HUES64 (cell line): ENCODE results near the gene ZP2.
A peak's percentile ranks its signal among the peaks of the same experiment; 100 is the strongest.
"Not testable (repeated sequence)": the region's sequence is repeated elsewhere in the genome, so short reads cannot be mapped to it uniquely, and the experiment has no call there.

Experiments used
- H3K27ac ChIP-seq: 2 replicates; pipeline ENCODE4 v1.7.0; 2013; ENCODE audit warnings: low read depth, low read length, inconsistent platforms
- H3K27me3 ChIP-seq: 2 replicates; pipeline ENCODE4 v1.6.1; 2013; ENCODE audit warnings: mild to moderate bottlenecking, low read length; ENCODE audit not compliant: insufficient read depth
- H3K36me3 ChIP-seq: 2 replicates; pipeline ENCODE4 v1.6.1; 2013; ENCODE audit warnings: mild to moderate bottlenecking, low read length; ENCODE audit not compliant: insufficient read depth
- H3K4me1 ChIP-seq: 2 replicates; pipeline ENCODE4 v1.6.1; 2013; ENCODE audit warnings: mild to moderate bottlenecking, low read length, moderate library complexity; ENCODE audit not compliant: insufficient read depth
- H3K4me3 ChIP-seq: 2 replicates; pipeline ENCODE4 v1.5.1; 2013; ENCODE audit warnings: mild to moderate bottlenecking, low read length, moderate library complexity
- H3K9ac ChIP-seq: 2 replicates; pipeline ENCODE4 v1.6.1; 2013; ENCODE audit warnings: mild to moderate bottlenecking, low read depth, low read length
- H3K9me3 ChIP-seq: 2 replicates; pipeline ENCODE4 v1.6.1; 2013; ENCODE audit warnings: low read depth, low read length; ENCODE audit not compliant: insufficient read depth
- WGBS: fragments of 150-250, 120-280 bp; methylation state at CpG from one replicate; pipeline ENCODE4 v1.1.7; 2013; ENCODE audit warnings: missing lambda C conversion rate; 5-methylcytosine and 5-hydroxymethylcytosine counted together

The ZP2 gene

DNA sequence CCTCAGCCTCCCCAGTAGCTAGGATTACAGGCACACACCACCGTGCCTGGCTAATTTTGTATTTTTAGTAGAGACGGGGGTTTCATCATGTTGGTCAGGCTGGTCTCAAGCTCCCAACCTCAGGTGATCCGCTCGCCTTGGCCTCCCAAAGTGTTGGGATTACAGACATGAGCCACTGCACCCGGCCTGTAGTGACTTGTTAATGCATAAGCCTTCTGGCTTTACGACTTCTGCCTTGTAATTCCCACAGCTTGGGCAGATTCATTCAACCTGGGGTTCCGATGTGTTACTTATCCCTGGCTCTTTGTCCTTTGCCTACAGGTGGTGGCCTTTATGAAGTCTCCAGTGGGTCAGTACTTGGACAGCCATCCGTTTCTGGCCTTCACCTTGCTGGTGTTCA is 41.3 kb downstream of the ZP2 start:
- H3K27ac ChIP-seq, H3K27me3 ChIP-seq, H3K4me1 ChIP-seq, H3K4me3 ChIP-seq, H3K9ac ChIP-seq, H3K9me3 ChIP-seq: not testable (repeated sequence)
- H3K36me3 ChIP-seq = peaks cover 82% of the 10 kb centered on the region
- WGBS = 94% methylated on average over 8 of the region's 8 CpGs

DNA sequence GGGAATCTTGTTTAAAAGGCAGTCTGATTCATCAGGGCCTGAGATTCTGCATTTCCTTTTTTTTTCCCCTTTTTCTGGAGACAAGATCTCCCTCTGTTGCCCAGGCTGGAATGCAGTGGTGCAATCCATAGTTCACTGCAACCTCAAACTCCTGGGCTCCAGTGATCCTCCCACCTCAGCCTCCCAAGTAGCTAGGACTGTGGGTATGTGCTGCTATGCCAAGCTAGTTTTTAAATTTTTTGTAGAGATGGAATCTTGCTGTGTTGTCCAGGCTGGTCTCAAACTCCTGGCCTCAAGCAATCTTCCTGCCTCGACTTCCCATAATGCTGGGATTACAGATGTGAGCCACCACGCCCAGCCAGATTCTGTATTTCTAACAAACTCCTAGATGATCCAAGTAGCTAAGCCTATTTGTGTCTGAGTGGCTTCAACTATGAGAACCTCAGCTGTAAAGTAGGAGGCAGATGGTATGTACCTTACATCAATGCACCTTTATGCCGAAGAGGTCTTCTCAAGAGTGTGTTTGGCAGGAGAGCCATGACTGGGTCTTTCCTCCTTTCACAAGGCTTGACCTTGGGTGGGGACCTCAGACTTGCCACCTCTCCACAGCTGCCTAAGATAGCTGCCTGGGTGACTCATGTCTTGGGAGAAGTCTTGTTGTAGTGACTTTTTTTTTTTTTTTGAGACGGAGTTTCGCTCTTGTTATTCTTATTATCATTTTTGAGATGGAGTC is 42.0 kb downstream of the ZP2 start:
- Histone ChIP-seq H3K4me3 (no peak overlapping the region), H3K36me3 (peaks cover 82% of the 10 kb centered on the region), H3K9me3 (no peaks in the 10 kb centered on the region), H3K27me3 (no peaks in the 10 kb centered on the region), H3K9ac (no peak overlapping the region), H3K27ac (no peak overlapping the region), H3K4me1 (no peaks in the 10 kb centered on the region)
- WGBS = 97% methylated on average over 5 of the region's 5 CpGs

DNA sequence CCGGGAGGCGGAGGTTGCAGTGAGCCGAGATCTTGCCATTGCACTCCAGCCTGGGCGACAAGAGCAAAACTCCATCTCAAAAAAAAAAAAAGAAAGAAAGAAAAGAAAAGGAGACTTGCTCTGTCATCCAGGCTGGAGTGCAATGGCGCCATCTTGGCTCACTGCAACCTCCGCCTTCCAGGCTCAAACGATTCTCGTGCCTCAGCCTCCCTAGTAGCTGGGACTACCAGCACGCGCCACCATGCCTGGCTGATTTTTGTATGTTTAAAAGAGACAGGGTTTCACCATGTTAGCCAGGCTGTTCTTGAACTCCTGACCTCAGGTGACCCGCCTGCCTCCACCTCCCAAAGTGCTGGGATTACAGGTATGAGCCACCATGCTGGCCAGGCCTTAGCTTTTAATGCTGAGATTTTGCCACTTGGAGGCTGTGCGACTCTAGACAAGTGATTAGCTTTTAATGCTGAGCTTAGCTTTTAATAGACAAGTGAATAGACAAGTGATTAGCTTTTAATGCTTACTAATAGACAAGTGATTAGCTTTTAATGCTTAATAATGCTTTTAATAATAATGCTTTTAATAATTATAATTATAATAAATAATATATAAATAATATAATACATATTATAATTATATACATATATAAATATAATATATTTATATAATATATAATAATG is 43.3 kb downstream of the ZP2 start:
- Histone ChIP-seq H3K9ac (no peak overlapping the region), H3K27me3 (no peaks in the 10 kb centered on the region), H3K4me1 (no peaks in the 10 kb centered on the region), H3K4me3 (no peak overlapping the region), H3K9me3 (no peaks in the 10 kb centered on the region), H3K27ac (no peak overlapping the region), H3K36me3 (peaks cover 83% of the 10 kb centered on the region)
- WGBS = 97% methylated on average over 10 of the region's 12 CpGs

DNA sequence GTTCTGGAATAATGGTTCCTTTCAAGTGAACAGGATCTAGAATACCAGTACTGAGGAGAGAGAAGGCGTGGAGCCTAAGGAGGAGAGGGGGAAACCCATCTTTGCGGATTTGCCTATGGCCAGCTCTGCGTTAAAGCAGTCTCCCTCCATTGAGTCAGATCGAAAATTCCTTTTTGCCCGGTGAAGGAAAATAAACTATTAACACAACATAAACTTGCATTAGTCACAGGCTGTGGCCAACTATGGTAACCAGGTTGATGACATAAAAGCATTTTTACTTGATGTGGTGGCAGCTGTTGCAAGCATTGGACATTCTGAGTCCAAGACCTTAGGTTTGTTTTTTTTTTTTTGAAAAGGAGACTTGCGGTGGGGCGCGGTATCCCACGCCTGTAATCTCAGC is 44.0 kb downstream of the ZP2 start:
- 96% methylated on average over 9 of the region's 9 CpGs for WGBS
- no peak overlapping the region for H3K4me3 ChIP-seq
- no peak overlapping the region for H3K9ac ChIP-seq
- H3K27me3 ChIP-seq = no peaks in the 10 kb centered on the region
- no peaks in the 10 kb centered on the region for H3K9me3 ChIP-seq
- no peaks in the 10 kb centered on the region for H3K4me1 ChIP-seq
- no peak overlapping the region for H3K27ac ChIP-seq
- peaks cover 83% of the 10 kb centered on the region for H3K36me3 ChIP-seq

DNA sequence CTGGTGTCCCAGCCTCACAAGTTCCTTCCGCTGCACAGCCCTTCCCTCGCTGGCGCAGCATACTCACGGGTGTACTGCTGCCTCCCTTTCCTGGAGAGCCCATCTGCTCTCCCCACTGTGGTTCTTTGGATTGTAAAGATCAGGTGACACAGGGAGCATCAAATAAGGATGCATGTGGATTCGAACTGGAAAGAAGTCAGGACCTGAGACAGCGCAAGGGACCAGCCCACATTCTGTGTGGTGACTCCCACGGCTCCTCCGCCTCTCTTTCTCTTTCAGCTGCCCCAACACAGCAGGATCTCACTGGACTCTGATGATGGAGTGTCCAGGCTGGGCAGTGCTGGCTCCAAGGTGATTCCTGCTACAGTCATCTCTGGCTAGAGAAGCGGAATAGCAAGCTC is 44.8 kb downstream of the ZP2 start:
- H3K4me3 ChIP-seq = no peak overlapping the region
- H3K9ac ChIP-seq = no peak overlapping the region
- peaks cover 83% of the 10 kb centered on the region for H3K36me3 ChIP-seq
- no peaks in the 10 kb centered on the region for H3K9me3 ChIP-seq
- H3K4me1 ChIP-seq = no peaks in the 10 kb centered on the region
- 95% methylated on average over 9 of the region's 9 CpGs for WGBS
- no peak overlapping the region for H3K27ac ChIP-seq
- H3K27me3 ChIP-seq = no peaks in the 10 kb centered on the region

DNA sequence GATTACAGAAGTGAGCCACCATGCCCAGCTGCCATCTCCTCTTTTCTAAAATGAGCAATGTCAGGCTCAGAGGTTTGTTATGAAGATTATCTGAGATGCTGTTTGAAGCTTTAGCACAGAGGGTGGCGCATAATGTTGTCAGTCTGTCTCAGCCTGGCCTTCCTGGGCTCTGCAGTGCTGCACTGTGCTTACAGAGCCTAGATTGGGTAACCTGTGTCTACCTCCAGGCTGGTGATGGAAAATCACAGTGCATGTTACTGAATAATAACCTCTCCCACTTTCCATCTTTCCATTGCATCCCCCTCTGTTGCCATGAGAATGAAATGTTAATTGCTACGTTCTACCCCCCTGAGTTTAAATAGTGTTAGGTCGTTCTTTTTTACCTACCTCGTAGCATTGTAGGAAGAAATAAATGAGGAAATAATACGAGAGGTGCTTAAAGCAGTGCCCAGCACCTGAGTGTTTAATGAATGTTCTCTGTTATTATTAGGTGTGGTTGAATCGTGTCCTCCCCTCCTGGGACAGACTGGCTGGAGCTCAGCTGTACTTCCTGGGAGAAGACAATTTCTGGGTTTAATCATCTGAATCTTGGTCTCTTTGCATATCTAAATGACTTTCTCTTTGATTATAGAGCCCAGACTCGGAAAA is 46.7 kb downstream of the ZP2 start:
- H3K4me1 ChIP-seq = peaks cover 5% of the 10 kb centered on the region; the same call in 1 of the 2 replicates
- WGBS = 94% methylated on average over 7 of the region's 7 CpGs
- H3K27ac ChIP-seq = no peak overlapping the region
- no peak overlapping the region for H3K9ac ChIP-seq
- no peaks in the 10 kb centered on the region for H3K9me3 ChIP-seq
- peaks cover 78% of the 10 kb centered on the region for H3K36me3 ChIP-seq
- no peak overlapping the region for H3K4me3 ChIP-seq
- no peaks in the 10 kb centered on the region for H3K27me3 ChIP-seq

DNA sequence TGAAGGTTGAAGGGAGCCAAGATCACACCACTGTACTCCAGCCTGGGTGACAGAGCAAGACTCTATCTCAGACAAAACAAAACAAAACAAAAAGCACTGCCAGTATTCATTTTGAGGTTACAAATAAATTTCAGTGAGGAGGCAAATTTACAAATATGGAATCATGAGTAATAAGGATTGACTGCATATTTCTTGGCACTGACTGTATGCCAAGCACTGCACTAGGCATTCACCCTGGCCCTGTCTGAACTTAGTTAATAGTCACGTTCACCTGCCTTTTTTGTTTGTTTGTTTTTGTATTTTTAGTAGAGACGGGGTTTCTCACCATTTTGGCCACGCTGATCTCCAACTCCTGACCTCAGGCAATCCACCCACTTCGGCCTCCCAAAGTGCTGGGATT is 47.8 kb downstream of the ZP2 start:
- Histone ChIP-seq H3K27ac (no peak overlapping the region), H3K27me3 (no peaks in the 10 kb centered on the region), H3K4me1 (peaks cover 5% of the 10 kb centered on the region; the same call in 1 of the 2 replicates), H3K9ac (no peak overlapping the region), H3K4me3 (no peak overlapping the region), H3K9me3 (no peaks in the 10 kb centered on the region), H3K36me3 (peaks cover 70% of the 10 kb centered on the region)
- WGBS = 93% methylated on average over 4 of the region's 4 CpGs

DNA sequence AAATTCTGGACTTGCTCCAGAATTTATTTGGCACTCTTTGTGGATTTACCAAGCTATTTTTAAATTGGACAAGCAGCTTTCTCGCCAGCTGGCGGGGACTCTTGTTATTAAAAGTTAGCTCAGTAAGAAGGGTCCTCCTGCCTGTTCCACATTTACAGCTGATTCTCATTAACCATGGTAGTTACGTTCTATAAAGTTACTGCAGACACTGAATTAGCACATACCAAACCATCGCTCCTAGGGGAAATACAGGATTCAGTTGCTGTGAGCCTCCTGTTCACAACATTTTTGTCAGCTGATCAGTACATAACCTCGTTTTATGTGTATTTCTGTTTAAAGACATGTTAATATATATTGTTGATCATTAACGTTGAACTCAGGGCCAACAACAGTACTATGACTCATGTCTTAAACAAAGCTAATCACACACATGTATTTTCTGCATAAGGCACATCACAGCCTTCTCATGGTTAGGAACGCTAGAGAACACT is 48.7 kb downstream of the ZP2 start:
- Histone ChIP-seq H3K27ac (no peak overlapping the region), H3K4me3 (no peak overlapping the region), H3K9ac (no peak overlapping the region), H3K27me3 (peaks cover 6% of the 10 kb centered on the region), H3K36me3 (peaks cover 68% of the 10 kb centered on the region), H3K9me3 (no peaks in the 10 kb centered on the region), H3K4me1 (peaks cover 5% of the 10 kb centered on the region; the same call in 1 of the 2 replicates)
- 94% methylated on average over 7 of the region's 7 CpGs for WGBS

DNA sequence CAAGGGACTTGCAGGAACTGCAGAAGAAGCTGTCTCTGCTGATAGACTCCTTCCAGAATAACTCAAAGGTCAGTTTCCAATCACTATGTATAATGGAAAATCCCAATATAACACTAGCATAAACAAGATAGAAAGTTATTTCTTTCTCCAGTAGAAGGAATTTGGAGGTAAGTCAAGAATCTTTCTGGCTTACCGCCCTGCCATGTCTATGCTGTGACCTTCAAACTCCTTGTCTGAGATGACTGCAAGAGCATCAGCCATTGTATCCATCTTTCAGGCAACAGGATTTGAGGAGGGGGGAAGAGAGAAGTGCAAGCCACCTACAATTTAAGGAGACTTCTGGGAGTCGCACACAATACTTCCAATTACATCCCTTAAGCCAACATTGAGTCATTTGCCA is 50.2 kb downstream of the ZP2 start:
- H3K27ac ChIP-seq = no peak overlapping the region
- H3K9ac ChIP-seq = no peak overlapping the region
- H3K36me3 ChIP-seq = peaks cover 56% of the 10 kb centered on the region
- H3K4me3 ChIP-seq = no peak overlapping the region
- WGBS = 96% methylated on average over 2 of the region's 2 CpGs
- peaks cover 5% of the 10 kb centered on the region; the same call in 1 of the 2 replicates for H3K4me1 ChIP-seq
- H3K27me3 ChIP-seq = peaks cover 10% of the 10 kb centered on the region
- H3K9me3 ChIP-seq = no peaks in the 10 kb centered on the region

DNA sequence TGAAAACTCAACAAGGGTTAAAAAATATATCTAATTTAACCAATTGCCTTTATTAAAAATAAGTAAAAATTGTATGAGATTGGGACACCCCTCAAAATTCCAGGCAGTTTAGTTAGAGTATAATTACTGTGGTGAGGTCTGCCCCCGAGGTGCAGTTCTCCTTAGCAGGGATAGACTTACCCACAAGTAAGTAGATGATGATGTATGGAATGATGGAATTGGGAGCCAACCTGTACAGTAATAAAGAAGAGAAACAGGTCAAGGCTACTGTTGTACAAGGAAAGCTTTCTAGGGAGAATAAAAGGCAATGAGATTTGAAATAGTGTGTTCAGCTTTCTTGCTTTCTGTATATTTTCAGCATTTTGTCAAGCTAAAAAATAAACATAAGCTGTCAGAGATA is 51.1 kb downstream of the ZP2 start:
- Histone ChIP-seq H3K9ac (no peak overlapping the region), H3K4me3 (0 out of 2 replicates have a peak overlapping the region, but pooled peaks have one; percentile 80), H3K27ac (no peak overlapping the region), H3K36me3 (peaks cover 49% of the 10 kb centered on the region), H3K9me3 (no peaks in the 10 kb centered on the region), H3K27me3 (peaks cover 10% of the 10 kb centered on the region), H3K4me1 (peaks cover 5% of the 10 kb centered on the region; the same call in 1 of the 2 replicates)
- WGBS = 83% methylated on average over 1 of the region's 1 CpG

DNA sequence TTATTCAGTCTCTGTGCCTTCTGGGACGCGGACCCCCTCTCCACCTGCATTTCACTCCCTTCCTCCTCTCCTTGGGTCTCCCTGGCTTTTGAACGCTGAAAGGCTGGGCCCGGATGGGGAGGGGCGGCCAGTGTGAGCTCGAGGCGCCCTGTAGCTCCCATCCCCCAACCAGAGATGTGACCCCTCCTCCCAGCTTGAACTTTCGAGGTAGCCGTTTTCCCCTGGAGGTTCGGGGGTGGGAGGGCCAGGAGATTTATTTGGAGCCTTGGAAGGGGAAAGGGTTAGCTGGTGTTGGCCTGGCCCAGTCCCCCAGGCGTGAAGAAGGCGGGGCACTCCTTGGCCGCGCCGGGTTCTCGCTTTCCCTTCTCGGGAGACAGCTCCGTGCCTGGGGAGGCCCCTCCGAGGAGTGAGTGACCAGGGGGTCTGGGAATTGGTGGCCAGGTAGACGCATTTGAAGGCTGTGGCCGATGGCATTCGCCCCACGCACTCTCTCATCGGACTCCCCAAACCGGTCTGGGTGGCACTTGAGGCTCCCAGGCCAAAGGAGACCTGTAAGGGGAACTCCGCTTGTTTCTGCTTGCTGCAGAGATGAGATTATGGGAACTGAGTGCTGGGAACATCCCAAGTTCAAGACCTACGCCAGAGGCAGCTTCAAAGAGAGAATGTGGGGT is 52.0 kb downstream of the ZP2 start:
- peak overlapping the region; percentile 80 for H3K4me3 ChIP-seq
- no peak overlapping the region for H3K27ac ChIP-seq
- H3K36me3 ChIP-seq = peaks cover 40% of the 10 kb centered on the region
- peaks cover 5% of the 10 kb centered on the region; the same call in 1 of the 2 replicates for H3K4me1 ChIP-seq
- H3K9ac ChIP-seq = peak overlapping the region; percentile 65
- no peaks in the 10 kb centered on the region for H3K9me3 ChIP-seq
- WGBS = 4% methylated on average over 27 of the region's 27 CpGs
- peaks cover 10% of the 10 kb centered on the region for H3K27me3 ChIP-seq
